AG04449 (cell line): ENCODE measurements around the gene IGSF21.
"Not testable (repeated sequence)": the region's sequence is repeated elsewhere in the genome, so short reads cannot be mapped to it uniquely, and the experiment has no call there.

Experiments used
- CTCF ChIA-PET: fragments of 350-600 bp; formaldehyde crosslinking; extraction: SDS; loops from one replicate; lab custom pipeline; 2021; ENCODE audit warnings: antibody characterized with exemption; lab: Yijun Ruan, JAX
- POLR2A ChIA-PET: fragments of 400-600, 350-600 bp; formaldehyde crosslinking; extraction: SDS; loops from one replicate; lab custom pipeline; 2020; ENCODE audit warnings: antibody characterized with exemption, inconsistent platforms; lab: Yijun Ruan, JAX
- DNase-seq: peaks from one replicate; pipeline ENCODE4 v3.0.0-alpha.2; 2010; ENCODE audit warnings: low read depth, low spot score
- H3K4me3 ChIP-seq: 2 replicates; pipeline ENCODE4 v1.5.1; 2011; ENCODE audit warnings: low read depth, mild to moderate bottlenecking, control low read depth, low read length
- TF ChIP-seq, protein P1 (sequence below): IDR thresholded peaks from one replicate; pipeline ENCODE4 v1.5.1; 2011; ENCODE audit warnings: mild to moderate bottlenecking, moderate library complexity, low read length, control low read depth, inconsistent platforms; ENCODE audit not compliant: insufficient read depth; ENCODE audit errors: missing control alignments

The IGSF21 gene

DNA sequence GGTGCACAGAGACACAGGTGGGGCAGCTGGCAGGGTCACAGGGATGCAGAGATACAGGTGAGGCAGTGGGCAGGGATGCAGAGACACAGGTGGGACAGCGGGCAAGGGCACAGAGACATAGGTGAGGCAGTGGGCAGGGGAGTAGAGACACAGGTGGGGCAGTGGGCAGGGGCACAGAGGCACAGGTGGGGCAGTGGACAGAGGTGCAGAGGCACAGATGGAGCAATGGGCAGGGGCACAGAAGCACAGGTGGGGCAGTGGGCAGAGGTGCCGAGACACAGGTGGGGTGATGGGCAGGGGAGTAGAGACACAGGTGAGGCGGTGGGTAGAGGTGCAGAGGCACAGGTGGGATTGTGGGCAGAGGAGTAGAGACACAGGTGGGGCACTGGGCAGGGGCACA is 255.8 kb downstream of the IGSF21 start:
- DNase-seq: no peak
- CTCF ChIA-PET: no interaction called here
- POLR2A ChIA-PET: no interaction called here
- TF ChIP-seq, protein P1, sequence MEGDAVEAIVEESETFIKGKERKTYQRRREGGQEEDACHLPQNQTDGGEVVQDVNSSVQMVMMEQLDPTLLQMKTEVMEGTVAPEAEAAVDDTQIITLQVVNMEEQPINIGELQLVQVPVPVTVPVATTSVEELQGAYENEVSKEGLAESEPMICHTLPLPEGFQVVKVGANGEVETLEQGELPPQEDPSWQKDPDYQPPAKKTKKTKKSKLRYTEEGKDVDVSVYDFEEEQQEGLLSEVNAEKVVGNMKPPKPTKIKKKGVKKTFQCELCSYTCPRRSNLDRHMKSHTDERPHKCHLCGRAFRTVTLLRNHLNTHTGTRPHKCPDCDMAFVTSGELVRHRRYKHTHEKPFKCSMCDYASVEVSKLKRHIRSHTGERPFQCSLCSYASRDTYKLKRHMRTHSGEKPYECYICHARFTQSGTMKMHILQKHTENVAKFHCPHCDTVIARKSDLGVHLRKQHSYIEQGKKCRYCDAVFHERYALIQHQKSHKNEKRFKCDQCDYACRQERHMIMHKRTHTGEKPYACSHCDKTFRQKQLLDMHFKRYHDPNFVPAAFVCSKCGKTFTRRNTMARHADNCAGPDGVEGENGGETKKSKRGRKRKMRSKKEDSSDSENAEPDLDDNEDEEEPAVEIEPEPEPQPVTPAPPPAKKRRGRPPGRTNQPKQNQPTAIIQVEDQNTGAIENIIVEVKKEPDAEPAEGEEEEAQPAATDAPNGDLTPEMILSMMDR: no peak
- H3K4me3 ChIP-seq: no peak overlapping the region

- H3K4me3 ChIP-seq: no peak overlapping the region
- DNase-seq: no peak
- ChIA-PET POLR2A (no interaction called here), CTCF (no interaction called here)
- TF ChIP-seq, protein P1: no peak
Measured at GRCh38 chr1:18365099-18365705, 257.6 kb downstream of the IGSF21 start.

- DNase-seq, CTCF ChIA-PET, POLR2A ChIA-PET, H3K4me3 ChIP-seq: not testable (repeated sequence)
Measured at GRCh38 chr1:18372505-18372904, 264.9 kb downstream of the IGSF21 start.

GRCh38 chr1:18373151-18373550 is 265.6 kb downstream of the IGSF21 start:
- TF ChIP-seq, protein P1: no peak
- ChIA-PET CTCF (no interaction called here), POLR2A (no interaction called here)
- no peak overlapping the region for H3K4me3 ChIP-seq
- DNase-seq: no peak

DNA sequence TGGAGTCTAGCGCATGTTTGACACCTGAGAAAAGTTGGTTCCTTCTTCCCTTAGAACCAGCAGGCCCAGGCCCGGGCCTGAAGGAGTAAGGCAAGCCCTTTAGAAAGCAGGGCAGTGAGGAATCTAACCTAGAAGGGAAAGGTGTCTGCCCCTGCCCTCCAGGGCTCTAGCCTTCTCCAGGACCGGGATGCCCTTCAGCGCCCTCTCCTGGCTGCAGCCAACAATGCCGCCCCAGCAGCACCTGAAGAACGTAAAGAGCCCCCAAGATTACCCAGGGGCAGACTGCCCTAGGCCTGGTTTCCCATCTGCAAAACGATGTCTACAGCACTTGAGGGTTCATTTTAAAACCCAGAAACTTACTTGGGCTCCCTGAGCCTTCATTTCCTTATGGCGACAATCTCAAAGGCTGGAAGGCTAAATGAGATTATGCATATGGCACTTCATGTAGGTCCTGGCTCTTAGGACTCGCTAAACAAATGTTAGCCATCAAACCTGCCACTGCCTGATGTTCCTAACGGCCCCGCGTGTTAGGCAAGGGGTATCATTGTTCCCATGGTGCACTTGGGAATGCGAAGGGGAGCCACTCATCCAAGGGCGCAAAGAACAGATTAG is 266.4 kb downstream of the IGSF21 start:
- TF ChIP-seq, protein P1: no peak
- POLR2A ChIA-PET: no interaction called here
- DNase-seq: no peak
- H3K4me3 ChIP-seq: no peak overlapping the region
- CTCF ChIA-PET: no interaction called here

DNA sequence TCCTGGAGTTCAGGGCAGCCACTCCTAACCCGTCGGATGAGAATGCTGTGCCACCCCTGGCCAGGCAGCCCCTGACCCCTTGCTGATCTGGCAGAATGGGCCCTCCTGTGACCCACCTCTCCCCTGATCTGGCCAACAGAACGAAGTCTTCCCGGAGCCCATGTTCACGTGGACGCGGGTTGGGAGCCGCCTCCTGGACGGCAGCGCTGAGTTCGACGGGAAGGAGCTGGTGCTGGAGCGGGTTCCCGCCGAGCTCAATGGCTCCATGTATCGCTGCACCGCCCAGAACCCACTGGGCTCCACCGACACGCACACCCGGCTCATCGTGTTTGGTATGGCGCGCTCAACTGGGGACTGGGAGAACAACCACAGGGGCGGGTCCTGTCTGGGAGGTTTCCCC is 269.1 kb downstream of the IGSF21 start:
- DNase-seq: no peak
- ChIA-PET POLR2A (no interaction called here), CTCF (no interaction called here)
- TF ChIP-seq, protein P1: no peak
- H3K4me3 ChIP-seq: no peak overlapping the region

GRCh38 chr1:18380288-18380687 is 272.7 kb downstream of the IGSF21 start:
- H3K4me3 ChIP-seq: no peak overlapping the region
- ChIA-PET POLR2A (no interaction called here), CTCF (no interaction called here)
- DNase-seq: no peak
- TF ChIP-seq, protein P1: no peak
